Body of pancreas (tissue), 4 donors: ENCODE results near the gene RASA3. TPM values are rescaled to one million over a fixed set of nuclear protein-coding genes. Genes with fewer than 3 reads are reported as not detected.

Experiments
- ATAC-seq: fragments of 150-250 bp; one replicate; pipeline ENCODE4 v1.9.1; 2016
- DNase-seq, 4 donors: peaks; one replicate each; pipeline ENCODE4 v3.0.0-alpha.2; 2019
- H3K27ac ChIP-seq, 4 donors: fragments of 200-600 bp; sonication (generic); 1 replicate in 3 of 4; 2 replicates in 1 of 4; pipeline versions ENCODE4 v1.5.1 to v1.6.1; 2016 to 2019; ENCODE audit warnings: mild to moderate bottlenecking in 1 of 4, mixed read lengths in 1 of 4, moderate library complexity in 1 of 4
- H3K27me3 ChIP-seq, 2 donors: fragments of 200-600 bp; sonication (generic); one replicate each; pipeline ENCODE4 v1.6.0; 2016; ENCODE audit warnings: mild to moderate bottlenecking in 1 of 2
- H3K36me3 ChIP-seq, 2 donors: fragments of 200-600 bp; sonication (generic); replicated peaks in 1 of 2; 2 replicates each; pipeline ENCODE4 v1.5.1; 2016; ENCODE audit warnings: low read depth in 2 of 2; ENCODE audit not compliant: insufficient read depth in 1 of 2
- H3K4me1 ChIP-seq: fragments of 200-600 bp; sonication (generic); one replicate; pipeline ENCODE4 v1.6.0; 2016
- H3K4me3 ChIP-seq, 2 donors: fragments of 200-600 bp; sonication (generic); 1 replicate in 1 of 2; 2 replicates in 1 of 2; pipeline ENCODE4 v1.5.1; 2016 to 2019
- H3K9me3 ChIP-seq, 3 donors: fragments of 200-600 bp; sonication (generic); 1 replicate in 2 of 3; 2 replicates in 1 of 3; pipeline ENCODE4 v1.5.1; 2016
- POLR2A ChIP-seq, 3 donors: fragments of 450-650 bp; IDR thresholded peaks; one replicate each; pipeline ENCODE4 v1.6.1; 2016; ENCODE audit warnings: antibody characterized with exemption in 3 of 3, mild to moderate bottlenecking in 2 of 3
- WGBS, 2 donors: methylation state at CpG; one replicate each; pipeline ENCODE4 v1.1.5; 2017; 5-methylcytosine and 5-hydroxymethylcytosine counted together
- intact Hi-C: fragments of 100-400 bp; cut with DNase I; formaldehyde crosslinking; loops from one replicate; pipeline ENCODE4 v1.15.1; 2023
- total RNA-seq, 2 donors: library from RNA; depleted of rRNA; stranded (reverse); fragments of >200 nt; gene quantifications; one replicate each; pipeline ENCODE4 v1.1.0, GENCODE V29; 2016
- TF ChIP-seq, protein P1 (sequence below), 7 experiments: fragments of 450-650 bp in 4 of 7; fragments of 200-600 bp in 3 of 7; sonication (generic) in 3 of 7; IDR thresholded peaks; one replicate each; pipeline ENCODE4 v1.5.1; 2016 to 2019; ENCODE audit warnings: antibody characterized with exemption in 7 of 7

RASA3 gene
- total RNA-seq, 2 donors from 2014 or later = 10.2 to 19.2 TPM

DNA sequence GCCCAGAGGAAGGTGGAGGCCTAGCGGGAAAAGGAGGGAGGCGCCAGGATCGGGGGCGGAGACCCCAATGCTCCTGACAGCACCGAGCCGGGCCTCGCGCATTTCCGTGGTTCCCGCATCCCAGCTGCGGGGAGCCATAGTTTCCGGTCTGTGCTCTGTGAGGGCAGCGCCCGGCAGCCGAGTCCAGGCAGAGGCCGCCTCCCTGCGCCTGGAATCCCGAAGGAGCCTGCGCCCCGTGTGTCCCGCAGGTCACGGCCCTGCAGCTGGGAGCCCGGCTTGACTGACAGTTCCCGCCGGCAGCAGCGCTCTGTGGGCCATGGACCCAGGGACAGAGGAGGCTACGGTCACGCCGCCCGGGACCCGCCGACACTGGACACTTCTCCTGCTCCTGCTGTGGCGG, 84.0 kb downstream of the RASA3 start:
- intact Hi-C loops = no loop called here
- no peaks in the 10 kb centered on the region for H3K36me3 ChIP-seq
- TF ChIP-seq, protein P1, sequence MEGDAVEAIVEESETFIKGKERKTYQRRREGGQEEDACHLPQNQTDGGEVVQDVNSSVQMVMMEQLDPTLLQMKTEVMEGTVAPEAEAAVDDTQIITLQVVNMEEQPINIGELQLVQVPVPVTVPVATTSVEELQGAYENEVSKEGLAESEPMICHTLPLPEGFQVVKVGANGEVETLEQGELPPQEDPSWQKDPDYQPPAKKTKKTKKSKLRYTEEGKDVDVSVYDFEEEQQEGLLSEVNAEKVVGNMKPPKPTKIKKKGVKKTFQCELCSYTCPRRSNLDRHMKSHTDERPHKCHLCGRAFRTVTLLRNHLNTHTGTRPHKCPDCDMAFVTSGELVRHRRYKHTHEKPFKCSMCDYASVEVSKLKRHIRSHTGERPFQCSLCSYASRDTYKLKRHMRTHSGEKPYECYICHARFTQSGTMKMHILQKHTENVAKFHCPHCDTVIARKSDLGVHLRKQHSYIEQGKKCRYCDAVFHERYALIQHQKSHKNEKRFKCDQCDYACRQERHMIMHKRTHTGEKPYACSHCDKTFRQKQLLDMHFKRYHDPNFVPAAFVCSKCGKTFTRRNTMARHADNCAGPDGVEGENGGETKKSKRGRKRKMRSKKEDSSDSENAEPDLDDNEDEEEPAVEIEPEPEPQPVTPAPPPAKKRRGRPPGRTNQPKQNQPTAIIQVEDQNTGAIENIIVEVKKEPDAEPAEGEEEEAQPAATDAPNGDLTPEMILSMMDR (IDR thresholded peaks at IDR 0.05) = no peak
- TF ChIP-seq POLR2A (IDR thresholded peaks at IDR 0.05) = no peak
- no peaks in the 10 kb centered on the region for H3K9me3 ChIP-seq
- no peaks in the 10 kb centered on the region for H3K27me3 ChIP-seq
- no peak overlapping the region for H3K27ac ChIP-seq
- WGBS, 2 donors = 89 to 94% methylated on average over 15 to 32 of the region's 33 CpGs
- ATAC-seq (no peak), DNase-seq (no peak)
- no peak overlapping the region for H3K4me3 ChIP-seq
- no peaks in the 10 kb centered on the region for H3K4me1 ChIP-seq

- DNase-seq = no peak
- Histone ChIP-seq H3K4me3 (no peak overlapping the region), H3K4me1 (no peaks in the 10 kb centered on the region), H3K27ac (no peak overlapping the region), H3K9me3 (no peaks in the 10 kb centered on the region), H3K36me3 (no peaks in the 10 kb centered on the region), H3K27me3 (no peaks in the 10 kb centered on the region)
- no peak for ATAC-seq
- 85 to 89% methylated on average over 18 to 19 of the region's 19 CpGs for whole genome bisulfite sequencing, 2 donors
- TF ChIP-seq POLR2A (IDR thresholded peaks at IDR 0.05) = no peak
- TF ChIP-seq, protein P1 (IDR thresholded peaks at IDR 0.05) = no peak
- intact Hi-C loops = no loop called here
Measured at GRCh38 chr13:114047358-114047881, 85.0 kb downstream of the RASA3 start.

GRCh38 chr13:114046431-114046975, 85.9 kb downstream of the RASA3 start:
- intact Hi-C loops = no loop called here
- no peak for TF ChIP-seq POLR2A (IDR thresholded peaks at IDR 0.05)
- TF ChIP-seq, protein P1 (IDR thresholded peaks at IDR 0.05) = no peak
- DNase-seq = no peak
- Histone ChIP-seq H3K4me3 (no peak overlapping the region), H3K9me3 (no peaks in the 10 kb centered on the region), H3K36me3 (no peaks in the 10 kb centered on the region), H3K4me1 (no peaks in the 10 kb centered on the region), H3K27me3 (no peaks in the 10 kb centered on the region), H3K27ac (no peak overlapping the region)
- ATAC-seq = no peak
- 86 to 89% methylated on average over 9 to 14 of the region's 14 CpGs for WGBS, 2 donors

GRCh38 chr13:114045113-114045735, 87.2 kb downstream of the RASA3 start:
- WGBS, 2 donors = 82 to 90% methylated on average over 21 of the region's 21 CpGs
- H3K4me1 ChIP-seq = no peaks in the 10 kb centered on the region
- ATAC-seq (no peak), DNase-seq (no peak)
- no peak overlapping the region for H3K4me3 ChIP-seq
- H3K9me3 ChIP-seq = no peaks in the 10 kb centered on the region
- TF ChIP-seq, protein P1 (IDR thresholded peaks at IDR 0.05) = no peak
- TF ChIP-seq POLR2A (IDR thresholded peaks at IDR 0.05) = no peak
- no peak overlapping the region for H3K27ac ChIP-seq
- H3K36me3 ChIP-seq = no peaks in the 10 kb centered on the region
- H3K27me3 ChIP-seq = no peaks in the 10 kb centered on the region
- intact Hi-C loops = no loop called here

DNA sequence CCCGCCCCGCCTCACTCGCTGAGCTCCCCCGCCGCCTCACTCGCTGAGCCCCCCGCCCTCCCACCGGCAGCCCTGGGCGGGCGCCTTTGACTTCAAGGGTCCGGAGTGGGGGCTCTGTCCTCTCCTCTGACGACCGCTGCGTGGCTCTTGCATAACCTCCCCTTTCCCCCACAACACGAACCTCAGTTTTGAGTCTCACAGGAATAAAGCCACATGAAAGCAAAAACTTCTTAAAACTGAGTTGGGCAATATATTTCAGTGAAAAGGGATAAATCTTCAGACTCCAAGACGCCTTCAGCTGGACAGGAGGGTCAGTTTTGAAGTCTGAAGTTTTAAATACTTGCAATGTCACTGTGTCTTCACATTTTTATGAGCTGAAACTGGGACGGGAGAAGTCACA, 87.9 kb downstream of the RASA3 start:
- WGBS, 2 donors = 75 to 77% methylated on average over 2 to 8 of the region's 17 CpGs
- Histone ChIP-seq H3K36me3 (no peaks in the 10 kb centered on the region), H3K27ac (no peak overlapping the region), H3K4me1 (no peaks in the 10 kb centered on the region), H3K9me3 (no peaks in the 10 kb centered on the region), H3K27me3 (no peaks in the 10 kb centered on the region), H3K4me3 (no peak overlapping the region)
- TF ChIP-seq POLR2A (IDR thresholded peaks at IDR 0.05) = no peak
- TF ChIP-seq, protein P1 (IDR thresholded peaks at IDR 0.05) = no peak
- peak; percentile 23 for ATAC-seq
- intact Hi-C loops = no loop called here
- no peak for DNase-seq
